Measurements from ENCODE around the gene KCNG2.

- TF ChIP-seq REST (IDR thresholded peaks at IDR 0.05; ENCODE audit: low read depth, low read length) (no peak), POLR2AphosphoS5 (IDR thresholded peaks at IDR 0.05; ENCODE audit: low read depth, low read length) (no peak), SMC3 (IDR thresholded peaks at IDR 0.05; ENCODE audit: low read depth, low read length) (no peak), MXI1 (IDR thresholded peaks at IDR 0.05; ENCODE audit: low read depth, low read length) (no peak)
- TF ChIP-seq, protein P1, sequence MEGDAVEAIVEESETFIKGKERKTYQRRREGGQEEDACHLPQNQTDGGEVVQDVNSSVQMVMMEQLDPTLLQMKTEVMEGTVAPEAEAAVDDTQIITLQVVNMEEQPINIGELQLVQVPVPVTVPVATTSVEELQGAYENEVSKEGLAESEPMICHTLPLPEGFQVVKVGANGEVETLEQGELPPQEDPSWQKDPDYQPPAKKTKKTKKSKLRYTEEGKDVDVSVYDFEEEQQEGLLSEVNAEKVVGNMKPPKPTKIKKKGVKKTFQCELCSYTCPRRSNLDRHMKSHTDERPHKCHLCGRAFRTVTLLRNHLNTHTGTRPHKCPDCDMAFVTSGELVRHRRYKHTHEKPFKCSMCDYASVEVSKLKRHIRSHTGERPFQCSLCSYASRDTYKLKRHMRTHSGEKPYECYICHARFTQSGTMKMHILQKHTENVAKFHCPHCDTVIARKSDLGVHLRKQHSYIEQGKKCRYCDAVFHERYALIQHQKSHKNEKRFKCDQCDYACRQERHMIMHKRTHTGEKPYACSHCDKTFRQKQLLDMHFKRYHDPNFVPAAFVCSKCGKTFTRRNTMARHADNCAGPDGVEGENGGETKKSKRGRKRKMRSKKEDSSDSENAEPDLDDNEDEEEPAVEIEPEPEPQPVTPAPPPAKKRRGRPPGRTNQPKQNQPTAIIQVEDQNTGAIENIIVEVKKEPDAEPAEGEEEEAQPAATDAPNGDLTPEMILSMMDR (IDR thresholded peaks at IDR 0.05) = no peak
These were observed 48.2 kb upstream of the KCNG2 start for GRCh38 chr18:79749251-79750191.

Data from SK-N-SH (cell line).